ENCODE results near the gene NFKB1. TPM values are rescaled to one million over a fixed set of nuclear protein-coding genes. Genes with fewer than 3 reads are reported as not detected.

NFKB1 gene
- total and polyA plus RNA-seq, 9 of the 15 experiments (the other 6 are each of a cell fraction or from before 2014, with no cell fraction given): 2.4 to 14.5 (median 10.3) TPM

DNA sequence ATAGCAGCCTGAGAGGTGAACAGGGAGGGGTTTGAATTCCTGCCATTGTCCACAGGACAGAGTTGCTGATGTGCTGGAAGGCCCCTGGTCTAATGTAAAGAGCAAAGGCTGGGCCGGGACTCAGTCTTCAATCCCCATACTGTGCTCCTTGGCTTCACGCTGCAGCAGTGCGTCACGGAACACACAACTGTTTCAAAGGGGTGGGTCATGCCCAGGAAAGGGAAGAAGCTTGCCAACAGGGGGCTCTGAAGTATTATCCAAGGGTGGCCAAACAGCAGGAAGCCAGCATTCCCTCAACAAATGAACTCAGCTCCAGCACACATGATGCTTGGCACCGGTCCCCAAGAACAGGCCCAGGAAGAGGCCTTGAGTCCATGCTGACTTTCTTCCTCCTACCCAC is 122.5 kb downstream of the NFKB1 start (continued):
- TF ChIP-seq CBX3 (IDR thresholded peaks at IDR 0.05; ENCODE audit: borderline replicate concordance in 1 of 2, low read length in 2 of 2): no peak
- TF ChIP-seq SOX6 (IDR thresholded peaks at IDR 0.05): no peak
- TF ChIP-seq ATF1 (CRISPR knock-in tag; IDR thresholded peaks at IDR 0.05): no peak
- 0 out of 2 replicates have a peak, but pooled peaks have one; percentile 13 for TF ChIP-seq ATF1 (tag; IDR thresholded peaks at IDR 0.05)
- TF ChIP-seq, protein P1, sequence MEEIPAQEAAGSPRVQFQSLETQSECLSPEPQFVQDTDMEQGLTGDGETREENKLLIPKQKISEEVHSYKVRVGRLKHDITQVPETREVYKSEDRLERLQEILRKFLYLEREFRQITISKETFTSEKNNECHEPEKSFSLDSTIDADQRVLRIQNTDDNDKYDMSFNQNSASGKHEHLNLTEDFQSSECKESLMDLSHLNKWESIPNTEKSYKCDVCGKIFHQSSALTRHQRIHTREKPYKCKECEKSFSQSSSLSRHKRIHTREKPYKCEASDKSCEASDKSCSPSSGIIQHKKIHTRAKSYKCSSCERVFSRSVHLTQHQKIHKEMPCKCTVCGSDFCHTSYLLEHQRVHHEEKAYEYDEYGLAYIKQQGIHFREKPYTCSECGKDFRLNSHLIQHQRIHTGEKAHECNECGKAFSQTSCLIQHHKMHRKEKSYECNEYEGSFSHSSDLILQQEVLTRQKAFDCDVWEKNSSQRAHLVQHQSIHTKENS (CRISPR knock-in tag; IDR thresholded peaks at IDR 0.05): no peak
- TF ChIP-seq, protein P2, sequence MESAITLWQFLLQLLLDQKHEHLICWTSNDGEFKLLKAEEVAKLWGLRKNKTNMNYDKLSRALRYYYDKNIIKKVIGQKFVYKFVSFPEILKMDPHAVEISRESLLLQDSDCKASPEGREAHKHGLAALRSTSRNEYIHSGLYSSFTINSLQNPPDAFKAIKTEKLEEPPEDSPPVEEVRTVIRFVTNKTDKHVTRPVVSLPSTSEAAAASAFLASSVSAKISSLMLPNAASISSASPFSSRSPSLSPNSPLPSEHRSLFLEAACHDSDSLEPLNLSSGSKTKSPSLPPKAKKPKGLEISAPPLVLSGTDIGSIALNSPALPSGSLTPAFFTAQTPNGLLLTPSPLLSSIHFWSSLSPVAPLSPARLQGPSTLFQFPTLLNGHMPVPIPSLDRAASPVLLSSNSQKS (CRISPR knock-in tag; IDR thresholded peaks at IDR 0.05): no peak
- TF ChIP-seq SMARCA4 (IDR thresholded peaks at IDR 0.05): no peak
- no peak for TF ChIP-seq CSDE1 (IDR thresholded peaks at IDR 0.05)
- TF ChIP-seq, protein P3, sequence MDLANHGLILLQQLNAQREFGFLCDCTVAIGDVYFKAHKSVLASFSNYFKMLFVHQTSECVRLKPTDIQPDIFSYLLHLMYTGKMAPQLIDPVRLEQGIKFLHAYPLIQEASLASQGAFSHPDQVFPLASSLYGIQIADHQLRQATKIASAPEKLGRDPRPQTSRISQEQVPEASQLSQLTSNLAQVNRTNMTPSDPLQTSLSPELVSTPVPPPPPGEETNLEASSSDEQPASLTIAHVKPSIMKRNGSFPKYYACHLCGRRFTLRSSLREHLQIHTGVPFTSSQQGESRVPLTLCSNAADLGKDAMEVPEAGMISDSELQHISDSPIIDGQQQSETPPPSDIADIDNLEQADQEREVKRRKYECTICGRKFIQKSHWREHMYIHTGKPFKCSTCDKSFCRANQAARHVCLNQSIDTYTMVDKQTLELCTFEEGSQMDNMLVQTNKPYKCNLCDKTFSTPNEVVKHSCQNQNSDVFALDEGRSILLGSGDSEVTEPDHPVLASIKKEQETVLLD (IDR thresholded peaks at IDR 0.05): no peak
- TF ChIP-seq, protein P4, sequence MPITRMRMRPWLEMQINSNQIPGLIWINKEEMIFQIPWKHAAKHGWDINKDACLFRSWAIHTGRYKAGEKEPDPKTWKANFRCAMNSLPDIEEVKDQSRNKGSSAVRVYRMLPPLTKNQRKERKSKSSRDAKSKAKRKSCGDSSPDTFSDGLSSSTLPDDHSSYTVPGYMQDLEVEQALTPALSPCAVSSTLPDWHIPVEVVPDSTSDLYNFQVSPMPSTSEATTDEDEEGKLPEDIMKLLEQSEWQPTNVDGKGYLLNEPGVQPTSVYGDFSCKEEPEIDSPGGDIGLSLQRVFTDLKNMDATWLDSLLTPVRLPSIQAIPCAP (CRISPR knock-in tag; IDR thresholded peaks at IDR 0.05; ENCODE audit: borderline replicate concordance): no peak
- TF ChIP-seq, protein P5, sequence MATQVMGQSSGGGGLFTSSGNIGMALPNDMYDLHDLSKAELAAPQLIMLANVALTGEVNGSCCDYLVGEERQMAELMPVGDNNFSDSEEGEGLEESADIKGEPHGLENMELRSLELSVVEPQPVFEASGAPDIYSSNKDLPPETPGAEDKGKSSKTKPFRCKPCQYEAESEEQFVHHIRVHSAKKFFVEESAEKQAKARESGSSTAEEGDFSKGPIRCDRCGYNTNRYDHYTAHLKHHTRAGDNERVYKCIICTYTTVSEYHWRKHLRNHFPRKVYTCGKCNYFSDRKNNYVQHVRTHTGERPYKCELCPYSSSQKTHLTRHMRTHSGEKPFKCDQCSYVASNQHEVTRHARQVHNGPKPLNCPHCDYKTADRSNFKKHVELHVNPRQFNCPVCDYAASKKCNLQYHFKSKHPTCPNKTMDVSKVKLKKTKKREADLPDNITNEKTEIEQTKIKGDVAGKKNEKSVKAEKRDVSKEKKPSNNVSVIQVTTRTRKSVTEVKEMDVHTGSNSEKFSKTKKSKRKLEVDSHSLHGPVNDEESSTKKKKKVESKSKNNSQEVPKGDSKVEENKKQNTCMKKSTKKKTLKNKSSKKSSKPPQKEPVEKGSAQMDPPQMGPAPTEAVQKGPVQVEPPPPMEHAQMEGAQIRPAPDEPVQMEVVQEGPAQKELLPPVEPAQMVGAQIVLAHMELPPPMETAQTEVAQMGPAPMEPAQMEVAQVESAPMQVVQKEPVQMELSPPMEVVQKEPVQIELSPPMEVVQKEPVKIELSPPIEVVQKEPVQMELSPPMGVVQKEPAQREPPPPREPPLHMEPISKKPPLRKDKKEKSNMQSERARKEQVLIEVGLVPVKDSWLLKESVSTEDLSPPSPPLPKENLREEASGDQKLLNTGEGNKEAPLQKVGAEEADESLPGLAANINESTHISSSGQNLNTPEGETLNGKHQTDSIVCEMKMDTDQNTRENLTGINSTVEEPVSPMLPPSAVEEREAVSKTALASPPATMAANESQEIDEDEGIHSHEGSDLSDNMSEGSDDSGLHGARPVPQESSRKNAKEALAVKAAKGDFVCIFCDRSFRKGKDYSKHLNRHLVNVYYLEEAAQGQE (IDR thresholded peaks at IDR 0.05; ENCODE audit: borderline replicate concordance): peak; percentile 69
- TF ChIP-seq, protein P5 (CRISPR knock-in tag; IDR thresholded peaks at IDR 0.05; ENCODE audit: low read depth): no peak

All from K562 (cell line).